Measurements from ENCODE around the gene ST6GALNAC5. TPM values are rescaled to one million over a fixed set of nuclear protein-coding genes. Genes with fewer than 3 reads are reported as not detected.

Gene ST6GALNAC5
- total and polyA plus RNA-seq, 2 donors (not counting 3 experiments of a cell fraction or from before 2014, with no cell fraction given), result not detected

GRCh38 chr1:76871355-76871974 lies 4.2 kb downstream of the ST6GALNAC5 start:
- BruUV-seq (replicated peaks), result no TSS peak
- H3K9ac ChIP-seq (replicated peaks; ENCODE audit: extremely low read depth, insufficient read depth, low read length), result no peak overlapping the region
- H4K20me1 ChIP-seq (replicated peaks; ENCODE audit: control insufficient read depth, extremely low read depth, insufficient read depth, low read length), result no peaks in the 10 kb centered on the region
- H3K36me3 ChIP-seq (ENCODE audit: control insufficient read depth in 2 of 2, extremely low read depth in 1 of 2, insufficient read depth in 2 of 2, low read length in 2 of 2), result no peaks in the 10 kb centered on the region
- H2AFZ ChIP-seq (ENCODE audit: low read depth, low read length), result no peak overlapping the region
- ChIA-PET CTCF (no interaction called here), POLR2A (no interaction called here)
- H3K27ac ChIP-seq (ENCODE audit: insufficient read depth, low read depth, low read length), result no peak overlapping the region
- peaks cover 34 to 49% of the 10 kb centered on the region in 2 experiments for H3K27me3 ChIP-seq (ENCODE audit: control insufficient read depth in 2 of 2, insufficient read depth in 2 of 2, low read length in 2 of 2)
- DNase-seq (ENCODE audit: low read depth, low spot score) (no peak), FAIRE-seq (no peak)
- no peak overlapping the region for H3K4me2 ChIP-seq (ENCODE audit: insufficient read depth, low read length)
- TF ChIP-seq POLR2A (IDR thresholded peaks at IDR 0.05; ENCODE audit: low read depth, low read length) (no peak), CTCF (IDR thresholded peaks at IDR 0.05; ENCODE audit: extremely low read depth in 1 of 2, insufficient read depth in 1 of 2, low read depth in 1 of 2, low read length in 2 of 2) (no peak), MYC (IDR thresholded peaks at IDR 0.05; ENCODE audit: low read depth, low read length) (no peak), EZH2 (IDR thresholded peaks at IDR 0.05; ENCODE audit: borderline replicate concordance, low read depth, low read length, severe bottlenecking) (no peak), MAX (IDR thresholded peaks at IDR 0.05; ENCODE audit: insufficient read depth, insufficient read length) (no peak), POLR2AphosphoS5 (IDR thresholded peaks at IDR 0.05; ENCODE audit: insufficient read depth, low read depth, low read length) (no peak), FOS (IDR thresholded peaks at IDR 0.05; ENCODE audit: borderline replicate concordance, insufficient read depth, low read length) (no peak)
- peaks cover 6% of the 10 kb centered on the region for H3K4me1 ChIP-seq (ENCODE audit: control insufficient read depth, extremely low read depth, insufficient read depth, low read length)
- H3K4me3 ChIP-seq (replicated peaks in 1 of 3; ENCODE audit: insufficient read depth in 1 of 3, low read depth in 1 of 3, low read length in 3 of 3), result no peak overlapping the region
- intact Hi-C loops (cut with micrococcal nuclease) (no loop called here), dilution Hi-C loops (cut with MboI; ENCODE audit: extremely low pct_ligation_motif_present, low sequenced_read_pairs) (no loop called here)
- H3K9me1 ChIP-seq (replicated peaks; ENCODE audit: control insufficient read depth, extremely low read depth, insufficient read depth, low read length), result no peaks in the 10 kb centered on the region
- no peaks in the 10 kb centered on the region for H3K9me3 ChIP-seq (replicated peaks; ENCODE audit: control insufficient read depth, insufficient read depth, low read length)
- H3K79me2 ChIP-seq (ENCODE audit: control insufficient read depth, insufficient read depth, low read length), result no peaks in the 10 kb centered on the region

Measured in endothelial cell of umbilical vein (primary cell).